ENCODE data around the gene RUBCN. TPM values are rescaled to one million over a fixed set of nuclear protein-coding genes. Genes with fewer than 3 reads are reported as not detected.

Gene RUBCN
- total RNA-seq = 10 to 100 TPM; 32.3 to 32.7 TPM

- H3K27ac ChIP-seq = peak within 1 kb of the TSS; percentile 83 to 87
- TF ChIP-seq CTCF (IDR thresholded peaks at IDR 0.05) = no peak
- peak within 1 kb of the TSS; percentile 74 to 94 for H3K4me3 ChIP-seq
- no peaks in the 10 kb centered on the region for H3K27me3 ChIP-seq
- no peaks in the 10 kb centered on the region for H3K9me3 ChIP-seq
- H3K36me3 ChIP-seq = no peaks in the 10 kb centered on the region
- H3K4me1 ChIP-seq = peaks cover 0 to 22% of the 10 kb centered on the region in 2 donors
- peak; percentile 97 for DNase-seq (ENCODE audit: low spot score)
These were observed at the start of gene RUBCN for GRCh38 chr3:197736491-197737318. Gene RUBCN (minus strand): TSS chr3:197736904. CDS start chr3:197736719, 185 bp downstream.

GRCh38 chr3:197784019-197784585, 47.4 kb upstream of the RUBCN start:
- Histone ChIP-seq H3K4me3 (no peak overlapping the region), H3K27ac (no peak overlapping the region), H3K9me3 (no peaks in the 10 kb centered on the region), H3K36me3 (peaks cover 39% of the 10 kb centered on the region), H3K4me1 (no peaks in the 10 kb centered on the region), H3K27me3 (no peaks in the 10 kb centered on the region)
- no peak for TF ChIP-seq CTCF (IDR thresholded peaks at IDR 0.05)
- DNase-seq (ENCODE audit: low spot score) = no peak

GRCh38 chr3:197782230-197782629, 45.5 kb upstream of the RUBCN start:
- Histone ChIP-seq H3K27ac (no peak overlapping the region), H3K9me3 (no peaks in the 10 kb centered on the region), H3K4me3 (no peak overlapping the region), H3K4me1 (no peaks in the 10 kb centered on the region), H3K36me3 (peaks cover 58% of the 10 kb centered on the region), H3K27me3 (no peaks in the 10 kb centered on the region)
- no peak for TF ChIP-seq CTCF (IDR thresholded peaks at IDR 0.05)
- DNase-seq (ENCODE audit: low spot score) = no peak

- no peaks in the 10 kb centered on the region for H3K9me3 ChIP-seq
- H3K27me3 ChIP-seq = no peaks in the 10 kb centered on the region
- no peak for DNase-seq (ENCODE audit: low spot score)
- no peak overlapping the region for H3K4me3 ChIP-seq
- peaks cover 76% of the 10 kb centered on the region for H3K36me3 ChIP-seq
- no peak for TF ChIP-seq CTCF (IDR thresholded peaks at IDR 0.05)
- no peak overlapping the region for H3K27ac ChIP-seq
- no peaks in the 10 kb centered on the region for H3K4me1 ChIP-seq
These were observed 38.6 kb upstream of the RUBCN start for GRCh38 chr3:197775317-197775716.

GRCh38 chr3:197761784-197762183, 25.1 kb upstream of the RUBCN start:
- peaks cover 55% of the 10 kb centered on the region for H3K36me3 ChIP-seq
- DNase-seq (ENCODE audit: low spot score) = no peak
- no peak for TF ChIP-seq CTCF (IDR thresholded peaks at IDR 0.05)
- H3K27ac ChIP-seq = no peak overlapping the region
- peaks cover 0 to 2% of the 10 kb centered on the region in 2 donors for H3K4me1 ChIP-seq
- no peaks in the 10 kb centered on the region for H3K9me3 ChIP-seq
- H3K4me3 ChIP-seq = no peak overlapping the region
- no peaks in the 10 kb centered on the region for H3K27me3 ChIP-seq
